ENCODE data around the gene TCF21.

The TCF21 gene

GRCh38 chr6:133887156-133887879 lies 1.6 kb upstream of the TCF21 start:
- H3K4me3 ChIP-seq (ENCODE audit: control insufficient read depth, low read depth, low read length), result no peak overlapping the region
- no peak for TF ChIP-seq CTCF (conservative IDR thresholded peaks at IDR 0.05; ENCODE audit: control insufficient read depth, insufficient read depth, low read depth, low read length)
- no peak for DNase-seq (ENCODE audit: low read depth)

- no peak for DNase-seq (ENCODE audit: low read depth)
- no peak overlapping the region for H3K4me3 ChIP-seq (ENCODE audit: control insufficient read depth, low read depth, low read length)
- no peak for TF ChIP-seq CTCF (conservative IDR thresholded peaks at IDR 0.05; ENCODE audit: control insufficient read depth, insufficient read depth, low read depth, low read length)
Observed at GRCh38 chr6:133887880-133888230, 1.1 kb upstream of the TCF21 start.

GRCh38 chr6:133889557-133890403 lies 867 bp downstream of the TCF21 start:
- DNase-seq (ENCODE audit: low read depth), result no peak
- H3K4me3 ChIP-seq (ENCODE audit: control insufficient read depth, low read depth, low read length), result no peak overlapping the region
- TF ChIP-seq CTCF (conservative IDR thresholded peaks at IDR 0.05; ENCODE audit: control insufficient read depth, insufficient read depth, low read depth, low read length), result no peak

- no peak overlapping the region for H3K4me3 ChIP-seq (ENCODE audit: control insufficient read depth, low read depth, low read length)
- TF ChIP-seq CTCF (conservative IDR thresholded peaks at IDR 0.05; ENCODE audit: control insufficient read depth, insufficient read depth, low read depth, low read length), result no peak
- DNase-seq (ENCODE audit: low read depth), result peak; percentile 12
Observed at GRCh38 chr6:133890711-133891148, 1.8 kb downstream of the TCF21 start.

- H3K4me3 ChIP-seq (ENCODE audit: control insufficient read depth, low read depth, low read length), result no peak overlapping the region
- no peak for TF ChIP-seq CTCF (conservative IDR thresholded peaks at IDR 0.05; ENCODE audit: control insufficient read depth, insufficient read depth, low read depth, low read length)
- no peak for DNase-seq (ENCODE audit: low read depth)
Observed at GRCh38 chr6:133891149-133891926, 2.4 kb downstream of the TCF21 start.

- DNase-seq (ENCODE audit: low read depth), result no peak
- H3K4me3 ChIP-seq (ENCODE audit: control insufficient read depth, low read depth, low read length), result no peak overlapping the region
- no peak for TF ChIP-seq CTCF (conservative IDR thresholded peaks at IDR 0.05; ENCODE audit: control insufficient read depth, insufficient read depth, low read depth, low read length)
Observed at GRCh38 chr6:133891927-133892812, 3.3 kb downstream of the TCF21 start.

Measured in fibroblast of mammary gland (primary cell).